A204.1 (cell line): Measurements from ENCODE around the gene ADAMTS18.

Experiments used
- FAIRE-seq: peaks from 2 replicates; lab custom pipeline; 2012; peaks lifted over from hg19 to GRCh38; lab: Jason Lieb, UNC

ADAMTS18 gene

DNA sequence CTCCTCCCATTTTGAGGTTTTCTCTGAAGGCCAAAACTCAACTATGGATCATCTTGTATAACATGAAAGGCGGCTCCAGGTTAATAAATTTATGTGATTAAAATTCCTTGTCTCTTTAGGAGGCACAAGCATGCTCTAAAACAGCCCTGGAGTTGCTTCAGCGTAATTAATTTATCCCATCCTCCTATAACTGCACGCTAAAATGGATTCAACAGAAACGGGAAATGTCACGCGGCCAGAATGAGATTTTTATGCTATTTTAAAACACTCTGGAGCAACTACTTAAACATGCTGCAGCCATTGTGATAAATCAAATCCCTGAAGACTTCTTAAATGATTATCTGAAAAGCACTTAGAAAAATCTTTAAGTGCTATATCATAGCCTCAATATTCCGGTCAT, 106.6 kb downstream of the ADAMTS18 start:
- FAIRE-seq, result no peak

- FAIRE-seq, result no peak
Observed at GRCh38 chr16:77327717-77328116, 107.1 kb downstream of the ADAMTS18 start.

DNA sequence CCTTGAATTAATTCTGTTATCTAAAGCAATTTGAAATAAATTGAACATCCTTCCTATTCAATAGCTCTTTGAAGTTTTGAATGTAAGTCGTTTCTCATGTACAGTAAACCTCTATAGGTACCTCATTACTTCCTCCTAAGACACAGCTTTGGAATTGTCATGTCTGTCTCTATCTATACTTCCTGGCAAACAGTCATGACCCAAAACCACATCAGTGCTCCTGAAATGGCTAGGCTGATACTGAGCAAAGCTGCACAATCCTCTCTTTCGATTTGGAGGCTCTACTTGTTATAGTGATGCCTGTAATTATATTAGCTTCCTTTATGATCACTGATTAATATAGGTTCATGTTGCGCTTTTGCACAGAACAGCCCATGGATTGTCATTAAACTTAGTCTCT, 110.1 kb downstream of the ADAMTS18 start:
- FAIRE-seq, result no peak

DNA sequence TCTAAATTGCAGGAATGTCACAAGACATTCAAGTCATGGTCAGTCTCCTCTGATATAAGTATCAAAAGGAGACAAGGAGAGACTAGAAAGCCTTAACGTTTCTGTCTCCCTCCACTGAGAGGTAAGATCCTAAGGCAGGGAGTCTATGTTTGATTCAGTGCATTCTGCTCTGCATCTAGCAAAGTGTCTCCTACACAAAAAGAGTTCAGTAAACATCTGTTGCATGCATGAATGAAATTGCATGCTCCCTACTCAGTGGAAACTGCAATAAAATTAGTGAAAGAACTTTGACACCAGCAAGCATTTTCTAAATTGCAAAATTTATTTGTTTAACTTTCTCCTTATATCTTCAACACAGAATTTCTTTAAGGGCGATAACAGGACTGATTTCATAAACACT, 111.1 kb downstream of the ADAMTS18 start:
- FAIRE-seq, result no peak

DNA sequence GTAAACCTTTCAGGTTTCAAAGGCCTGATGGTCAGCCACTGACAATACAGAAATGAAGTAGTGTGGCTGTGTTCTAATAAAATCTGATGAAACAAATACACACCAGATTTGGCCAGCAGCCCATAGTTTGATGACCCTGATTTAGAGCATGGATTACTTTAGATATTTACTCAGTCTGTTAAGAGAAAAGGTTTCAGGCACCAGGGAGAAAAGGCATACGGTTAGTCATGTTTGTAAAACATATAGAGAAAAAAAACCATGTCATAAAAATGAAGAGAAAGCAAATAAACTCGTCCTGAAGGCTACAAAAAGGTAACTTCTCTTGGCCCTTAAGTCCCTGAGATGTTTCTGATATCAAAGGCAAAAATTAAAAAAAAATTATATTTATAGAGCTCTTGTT, 112.1 kb downstream of the ADAMTS18 start:
- no peak for FAIRE-seq

- no peak for FAIRE-seq
Observed at GRCh38 chr16:77317059-77317458, 117.8 kb downstream of the ADAMTS18 start.

DNA sequence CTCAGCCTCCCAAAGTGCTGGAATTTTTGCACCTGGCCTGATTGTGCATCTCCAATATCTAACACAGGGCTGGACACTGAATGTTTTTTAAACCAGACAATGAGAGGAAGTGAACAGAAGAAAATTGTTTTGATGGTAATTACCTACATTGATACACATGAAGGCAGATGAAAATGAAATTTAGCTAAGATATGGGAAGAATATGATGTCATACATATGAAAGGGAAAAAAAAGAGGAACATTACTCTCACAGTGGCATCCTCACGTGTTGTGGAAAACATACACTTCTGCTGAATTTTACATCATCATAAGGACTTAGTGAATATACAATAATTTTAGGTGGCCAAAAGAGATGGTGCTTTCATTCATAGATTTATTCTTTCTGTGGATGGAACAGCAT, 124.0 kb downstream of the ADAMTS18 start:
- no peak for FAIRE-seq

- FAIRE-seq, result no peak
Observed at GRCh38 chr16:77308163-77308561, 126.7 kb downstream of the ADAMTS18 start.

GRCh38 chr16:77307426-77308162, 127.2 kb downstream of the ADAMTS18 start:
- no peak for FAIRE-seq

- no peak for FAIRE-seq
Observed at GRCh38 chr16:77306075-77306474, 128.8 kb downstream of the ADAMTS18 start.

DNA sequence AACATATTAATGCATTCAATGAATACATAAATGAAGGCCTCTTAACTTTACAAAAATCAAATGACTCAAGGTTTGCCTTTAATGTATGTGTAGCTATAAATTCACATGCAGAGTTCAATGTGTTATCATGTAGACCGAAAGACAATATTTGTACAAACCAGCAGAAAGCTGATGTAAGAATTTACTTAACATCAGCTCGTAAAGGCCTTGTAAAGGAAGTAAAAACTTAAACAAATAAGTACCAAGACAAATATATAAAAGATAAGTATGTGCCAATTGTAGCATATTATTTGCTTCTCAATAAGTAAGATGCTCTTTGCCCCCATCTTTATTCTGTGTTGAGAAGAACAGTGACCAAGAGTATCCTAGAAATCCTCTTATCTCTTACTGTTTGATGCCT, 130.0 kb downstream of the ADAMTS18 start:
- FAIRE-seq, result no peak

DNA sequence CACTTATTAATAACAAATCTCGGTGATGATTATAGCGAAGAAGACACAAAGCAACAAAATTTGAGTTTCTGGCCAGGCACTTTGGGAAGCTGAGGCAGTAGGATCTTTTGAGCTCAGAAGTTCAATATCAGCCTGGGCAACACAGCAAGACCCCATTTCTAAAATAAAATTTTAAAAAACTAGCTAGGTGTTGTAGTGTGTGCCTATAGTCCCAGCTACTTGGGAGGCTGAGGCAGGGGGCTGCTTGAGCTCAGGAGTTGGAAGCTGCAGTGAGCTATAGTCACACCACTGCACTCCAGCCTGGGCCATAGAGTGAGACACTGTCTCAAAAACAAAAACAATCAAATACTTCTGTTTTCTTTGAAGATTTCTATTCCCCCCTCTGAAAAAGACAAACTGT, 130.7 kb downstream of the ADAMTS18 start:
- no peak for FAIRE-seq

DNA sequence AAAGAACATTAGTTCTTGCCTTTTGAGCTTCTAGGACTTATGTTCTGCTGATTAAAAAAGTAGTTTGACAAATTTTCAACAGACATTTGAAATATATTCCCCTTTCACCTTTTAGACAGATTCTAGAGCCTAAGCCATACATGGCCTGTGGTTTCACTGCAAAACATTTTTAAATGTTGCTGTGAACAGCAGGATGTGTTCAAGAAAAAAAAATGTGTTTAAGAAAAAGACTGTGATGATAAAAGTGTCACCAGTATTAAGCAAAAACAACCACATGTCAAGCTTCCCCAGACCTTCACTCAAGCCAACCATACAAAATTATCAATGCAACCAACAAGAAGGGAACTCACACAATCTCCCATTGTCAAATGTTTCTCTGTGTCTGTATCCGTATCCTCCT, 132.2 kb downstream of the ADAMTS18 start:
- no peak for FAIRE-seq

DNA sequence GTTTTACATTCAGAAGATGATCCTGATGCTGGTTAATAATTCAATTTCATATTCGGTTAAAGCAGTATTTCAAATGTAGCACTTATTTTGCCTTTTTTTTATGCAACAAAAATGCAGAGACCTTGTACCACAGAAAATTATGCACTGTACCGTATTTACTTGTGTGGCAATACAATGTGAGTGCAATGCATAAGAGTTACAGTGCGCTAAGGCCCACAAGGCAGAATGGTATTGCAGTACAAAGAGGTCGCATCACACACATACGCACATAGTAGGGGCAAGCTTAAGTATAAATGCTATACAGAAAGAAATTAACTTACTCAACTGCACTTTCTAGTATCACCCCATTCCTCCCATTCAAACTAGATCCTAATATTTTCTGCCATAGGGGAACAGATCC, 132.6 kb downstream of the ADAMTS18 start:
- no peak for FAIRE-seq

DNA sequence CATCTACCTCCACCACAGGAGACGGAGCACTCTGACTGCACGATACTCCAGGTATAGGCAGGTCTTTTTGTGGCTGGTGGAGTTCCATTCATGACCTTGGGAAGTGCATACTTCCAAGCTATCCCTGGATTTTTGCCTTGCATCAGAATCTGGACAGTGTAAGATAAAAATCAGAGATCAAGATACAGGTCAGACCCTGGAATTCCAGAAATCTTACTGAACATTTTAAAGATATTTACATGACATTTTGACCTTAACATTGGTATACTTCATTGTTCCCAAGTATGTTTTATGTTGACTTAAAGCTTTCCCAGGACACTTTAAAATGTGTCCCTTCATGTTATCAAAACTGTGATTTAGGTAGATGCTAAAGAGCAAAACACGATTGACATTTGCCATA, 134.6 kb downstream of the ADAMTS18 start:
- FAIRE-seq, result no peak

- no peak for FAIRE-seq
Observed at GRCh38 chr16:77299395-77299794, 135.4 kb downstream of the ADAMTS18 start.

DNA sequence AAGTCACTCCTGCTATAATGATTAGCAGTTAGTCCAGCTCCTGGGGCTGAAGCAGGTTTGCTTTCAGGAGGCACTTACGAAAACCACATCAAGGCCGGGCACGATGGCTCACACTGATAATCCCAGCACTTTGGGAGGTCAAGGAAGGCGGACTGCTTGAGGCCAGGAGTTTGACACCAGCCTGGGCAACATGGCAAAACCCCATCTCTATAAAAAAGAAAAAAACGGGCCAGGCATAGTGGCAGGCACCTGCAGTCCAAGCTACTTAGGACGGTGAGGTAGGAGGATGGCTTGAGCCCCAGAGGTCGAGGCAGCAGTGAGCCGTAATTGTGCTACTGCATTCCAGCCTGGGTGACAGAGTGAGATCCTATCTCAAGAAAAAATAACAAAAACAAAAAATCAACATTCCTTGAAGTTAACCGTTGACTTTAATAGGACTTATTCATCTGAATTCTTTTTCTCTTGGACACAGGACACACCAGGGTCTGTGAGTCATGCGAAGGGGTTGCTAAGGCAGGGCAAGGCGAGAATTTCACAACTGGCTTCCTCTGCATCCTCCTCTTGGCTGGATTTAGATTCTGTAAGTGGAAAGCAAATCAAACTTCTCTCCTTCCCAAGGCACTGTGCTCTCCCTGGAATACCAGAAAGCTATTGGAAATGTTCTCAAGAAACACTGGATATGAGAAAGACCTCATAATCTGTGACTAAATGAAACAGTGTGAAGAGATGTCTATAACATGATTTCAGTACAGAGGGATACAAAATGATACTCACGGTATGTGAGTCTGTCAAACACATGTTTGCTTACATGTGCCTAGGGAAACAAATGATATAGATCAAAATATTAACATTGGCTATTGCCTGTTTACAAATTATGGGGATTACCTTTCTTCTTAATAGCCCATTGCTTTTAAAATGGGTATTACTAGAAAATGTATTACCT, 136.1 kb downstream of the ADAMTS18 start:
- FAIRE-seq, result no peak

GRCh38 chr16:77297996-77298395, 136.8 kb downstream of the ADAMTS18 start:
- FAIRE-seq, result no peak

GRCh38 chr16:77295896-77296295, 138.9 kb downstream of the ADAMTS18 start:
- FAIRE-seq, result no peak

- FAIRE-seq, result no peak
Observed at GRCh38 chr16:77290451-77291115, 144.3 kb downstream of the ADAMTS18 start.

- no peak for FAIRE-seq
Observed at GRCh38 chr16:77289331-77289809, 145.5 kb downstream of the ADAMTS18 start.

- no peak for FAIRE-seq
Observed at GRCh38 chr16:77288222-77288621, 146.6 kb downstream of the ADAMTS18 start.

- FAIRE-seq, result no peak
Observed at GRCh38 chr16:77285676-77286075, 149.2 kb downstream of the ADAMTS18 start.
